Raji (cell line): ENCODE measurements around the gene HOXA9.

Experiments
- POLR2A ChIP-seq: IDR thresholded peaks from 2 replicates; pipeline ENCODE4 v1.6.1; 2011; ENCODE audit warnings: low read depth, low read length, control low read depth; ENCODE audit not compliant: insufficient read depth

HOXA9 gene

DNA sequence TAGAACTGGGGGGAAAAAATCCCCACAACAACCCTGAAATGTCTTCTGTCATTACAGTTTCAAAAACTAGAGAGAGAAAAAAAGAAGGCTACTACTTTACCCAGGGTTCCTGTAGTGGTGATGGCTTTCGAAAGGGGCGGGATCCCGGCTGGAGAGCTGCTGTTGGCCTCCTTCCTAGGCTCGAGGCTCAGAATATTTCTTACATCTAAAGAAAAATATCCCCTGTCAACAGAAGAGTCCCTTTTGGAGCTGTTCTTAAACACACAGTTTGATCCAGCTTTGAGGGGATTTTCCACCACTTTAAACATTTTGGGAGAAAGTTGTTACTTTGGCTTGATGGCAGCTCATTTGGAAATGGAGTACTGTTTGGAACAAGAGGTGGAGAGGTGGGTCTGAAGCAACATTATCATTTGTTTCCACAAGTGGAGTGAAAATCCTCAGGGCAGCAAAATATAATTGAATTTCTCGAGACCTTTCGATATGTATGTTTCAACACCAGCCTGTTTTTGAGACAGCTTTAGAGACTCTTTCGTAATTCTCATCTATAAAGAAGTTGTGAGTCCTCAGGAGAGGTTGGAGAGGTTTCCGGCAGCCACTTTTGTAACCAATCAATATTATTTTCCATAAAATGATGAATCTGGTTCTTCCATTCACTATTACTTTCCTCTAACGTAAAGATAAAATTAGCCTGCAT lies 29.5 kb upstream of the HOXA9 start:
- no peak for TF ChIP-seq POLR2A

DNA sequence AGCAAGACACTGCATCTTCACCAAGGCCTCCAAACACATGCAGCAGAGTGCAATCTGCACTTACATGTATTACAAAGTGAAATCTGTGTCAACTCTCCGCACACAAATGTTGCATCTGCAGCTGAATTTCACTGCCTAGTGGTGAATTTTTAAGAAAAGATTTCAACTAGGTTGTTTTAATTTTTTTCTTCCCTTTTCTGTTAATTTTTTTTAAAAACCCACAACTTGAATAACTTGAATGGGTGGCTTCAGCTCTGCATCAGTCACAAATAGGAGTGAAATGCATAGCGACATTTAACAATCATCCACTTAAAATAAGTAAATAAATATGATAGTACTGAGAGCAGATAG lies 28.6 kb upstream of the HOXA9 start:
- TF ChIP-seq POLR2A = no peak

- no peak for TF ChIP-seq POLR2A
These were observed 28.1 kb upstream of the HOXA9 start for GRCh38 chr7:27193335-27194001.

DNA sequence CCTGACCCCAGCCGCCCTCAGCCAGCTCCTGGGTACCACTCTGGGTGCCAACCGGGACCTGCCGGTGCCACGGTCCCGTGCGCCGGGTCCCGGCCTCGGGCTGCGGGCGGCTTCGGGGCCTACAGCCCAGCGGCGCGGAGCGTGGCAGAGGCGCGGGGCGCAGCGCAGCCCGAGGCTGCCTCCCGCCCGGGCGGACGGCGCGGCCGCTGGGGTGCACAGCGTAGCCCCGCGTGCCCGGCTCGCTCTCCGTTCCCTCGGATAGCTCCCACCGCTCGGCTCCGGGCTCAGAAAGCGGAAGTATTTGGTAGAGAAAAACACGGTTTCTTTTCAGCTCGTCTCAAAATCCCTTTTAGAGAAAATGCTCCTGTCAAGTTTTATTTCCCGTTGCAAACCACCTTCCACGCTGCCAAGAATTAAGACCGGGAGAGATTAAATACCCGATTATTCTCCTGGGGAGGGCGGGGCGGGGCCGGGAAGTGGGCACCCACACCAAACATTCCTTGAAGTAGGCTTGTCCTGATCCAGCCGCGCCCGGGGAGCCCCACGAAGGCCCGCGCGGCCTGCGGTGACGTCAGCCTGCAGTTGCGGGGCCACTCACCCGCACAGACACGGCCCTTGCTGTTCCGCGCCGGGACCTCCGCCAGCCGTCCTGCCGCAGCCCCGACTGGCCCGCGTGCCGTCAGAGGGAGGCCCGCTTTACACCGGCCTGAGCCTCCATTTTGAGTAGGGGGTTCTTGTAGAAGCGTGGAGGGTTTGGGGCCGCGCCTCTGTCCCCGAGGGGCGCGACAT lies 27.4 kb upstream of the HOXA9 start:
- TF ChIP-seq POLR2A = no peak

DNA sequence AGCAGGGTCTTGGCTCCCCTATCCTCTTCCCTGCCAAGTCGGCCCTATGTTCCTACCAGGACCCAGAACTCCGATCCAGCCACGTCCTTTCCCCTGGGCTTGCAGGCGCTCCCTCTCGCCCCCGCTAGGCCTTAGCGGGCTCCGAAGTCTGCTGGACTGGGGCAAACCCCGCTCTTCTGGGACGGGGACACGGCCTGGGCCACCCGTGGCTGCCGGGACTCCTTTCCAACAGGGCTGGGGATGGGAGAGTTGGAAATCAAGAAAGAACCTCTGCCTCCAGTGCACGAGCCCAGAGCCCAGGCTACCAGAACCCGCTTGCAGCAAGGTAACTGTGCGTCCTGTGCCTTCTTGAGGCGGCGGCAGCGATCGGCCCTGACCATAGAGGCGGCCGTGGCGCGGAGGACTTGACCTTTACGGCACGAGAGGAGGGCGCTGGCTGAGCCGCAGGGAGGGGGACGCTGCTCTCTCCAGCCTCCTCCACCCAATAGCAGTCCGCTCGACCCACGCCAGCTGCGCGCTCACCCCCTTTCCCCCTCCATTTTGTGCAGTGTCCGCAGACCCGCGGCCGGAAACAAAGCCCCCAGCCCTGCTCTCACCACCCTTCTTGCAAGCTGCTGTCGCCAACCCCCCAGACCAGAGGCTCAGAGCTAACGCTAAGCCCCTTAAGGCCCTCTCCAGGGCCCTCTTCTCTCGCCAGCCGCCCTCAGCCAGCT lies 26.7 kb upstream of the HOXA9 start:
- no peak for TF ChIP-seq POLR2A

GRCh38 chr7:27191161-27191731 lies 25.9 kb upstream of the HOXA9 start:
- TF ChIP-seq POLR2A = no peak

- no peak for TF ChIP-seq POLR2A
These were observed 24.8 kb upstream of the HOXA9 start for GRCh38 chr7:27189997-27190748.

- TF ChIP-seq POLR2A = no peak
These were observed 24.1 kb upstream of the HOXA9 start for GRCh38 chr7:27189295-27189996.

GRCh38 chr7:27188386-27189294 lies 23.3 kb upstream of the HOXA9 start:
- no peak for TF ChIP-seq POLR2A

DNA sequence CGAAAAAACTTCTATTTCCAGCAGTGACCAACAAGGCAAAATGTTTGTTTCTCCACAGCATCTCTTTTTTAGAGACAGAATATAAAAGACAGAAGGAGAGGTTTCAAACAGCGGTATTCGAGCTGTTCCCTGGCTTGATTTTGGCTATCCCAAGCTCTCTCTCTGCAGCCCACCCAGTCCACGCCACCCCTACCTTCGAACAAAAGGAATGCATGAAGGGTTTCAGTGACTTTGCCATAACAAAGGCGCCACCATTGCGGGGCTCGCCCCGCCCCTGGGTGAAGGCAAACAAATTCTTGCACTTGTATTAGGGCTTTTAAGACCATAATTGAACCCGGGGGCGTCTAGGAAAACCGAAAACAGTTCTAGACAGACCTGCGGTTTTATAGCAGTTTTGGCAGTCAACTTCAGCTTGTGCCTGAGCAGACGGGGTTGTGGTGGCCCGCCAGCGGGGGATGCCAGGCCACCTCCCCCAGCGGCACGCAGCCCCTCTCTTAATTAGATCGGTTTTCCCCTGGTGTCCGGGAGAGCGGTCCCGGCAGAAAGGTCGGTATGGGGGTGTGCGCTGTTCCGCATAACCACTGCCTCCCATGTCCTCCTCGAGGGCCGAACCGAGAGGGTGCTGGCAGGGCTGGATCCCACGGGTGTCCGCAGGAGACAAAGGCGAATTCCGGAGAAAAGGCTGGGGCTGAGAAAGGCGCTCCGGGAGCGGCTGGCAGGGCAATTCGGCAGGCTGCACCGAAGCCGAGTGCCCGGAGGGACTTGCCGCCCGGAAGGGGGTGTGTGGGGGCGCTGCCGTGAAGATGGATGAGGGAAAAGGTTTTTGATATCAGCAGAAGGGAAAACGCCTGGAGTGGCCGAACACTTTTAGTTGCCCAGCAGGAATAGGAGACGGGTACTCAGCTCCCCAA lies 22.4 kb upstream of the HOXA9 start:
- no peak for TF ChIP-seq POLR2A

- TF ChIP-seq POLR2A = no peak
These were observed 21.5 kb upstream of the HOXA9 start for GRCh38 chr7:27186668-27187474.
